ENCODE measurements around the gene TEX2.
"Not testable (repeated sequence)": the region's sequence is repeated elsewhere in the genome, so short reads cannot be mapped to it uniquely, and the experiment has no call there.

The TEX2 gene

GRCh38 chr17:64185101-64185500 is 78.0 kb downstream of the TEX2 start:
- Histone ChIP-seq H3K27ac (ENCODE audit: low read length) (no peak overlapping the region), H3K9ac (ENCODE audit: low read depth, low read length) (no peak overlapping the region), H3K4me1 (ENCODE audit: insufficient read depth, low read length) (no peaks in the 10 kb centered on the region), H3K4me3 (ENCODE audit: low read length) (no peak overlapping the region), H3K27me3 (ENCODE audit: insufficient read depth, low read length) (no peaks in the 10 kb centered on the region), H3K9me3 (ENCODE audit: insufficient read depth, low read depth, low read length) (no peaks in the 10 kb centered on the region), H3K36me3 (ENCODE audit: insufficient read depth, low read depth, low read length) (no peaks in the 10 kb centered on the region)

GRCh38 chr17:64183815-64184214 is 79.2 kb downstream of the TEX2 start:
- Histone ChIP-seq H3K9ac (ENCODE audit: low read depth, low read length) (no peak overlapping the region), H3K4me3 (ENCODE audit: low read length) (no peak overlapping the region), H3K4me1 (ENCODE audit: insufficient read depth, low read length) (no peaks in the 10 kb centered on the region), H3K9me3 (ENCODE audit: insufficient read depth, low read depth, low read length) (no peaks in the 10 kb centered on the region), H3K27me3 (ENCODE audit: insufficient read depth, low read length) (no peaks in the 10 kb centered on the region), H3K36me3 (ENCODE audit: insufficient read depth, low read depth, low read length) (no peaks in the 10 kb centered on the region), H3K27ac (ENCODE audit: low read length) (no peak overlapping the region)

- Histone ChIP-seq H3K4me1 (ENCODE audit: insufficient read depth, low read length) (no peaks in the 10 kb centered on the region), H3K36me3 (ENCODE audit: insufficient read depth, low read depth, low read length) (no peaks in the 10 kb centered on the region), H3K9ac (ENCODE audit: low read depth, low read length) (no peak overlapping the region), H3K27ac (ENCODE audit: low read length) (no peak overlapping the region), H3K4me3 (ENCODE audit: low read length) (no peak overlapping the region), H3K27me3 (ENCODE audit: insufficient read depth, low read length) (no peaks in the 10 kb centered on the region), H3K9me3 (ENCODE audit: insufficient read depth, low read depth, low read length) (no peaks in the 10 kb centered on the region)
Observed at GRCh38 chr17:64182325-64183012, 80.6 kb downstream of the TEX2 start.

GRCh38 chr17:64180089-64181073 is 82.7 kb downstream of the TEX2 start:
- Histone ChIP-seq H3K27me3 (ENCODE audit: insufficient read depth, low read length) (no peaks in the 10 kb centered on the region), H3K4me3 (ENCODE audit: low read length) (no peak overlapping the region), H3K4me1 (ENCODE audit: insufficient read depth, low read length) (no peaks in the 10 kb centered on the region), H3K9me3 (ENCODE audit: insufficient read depth, low read depth, low read length) (no peaks in the 10 kb centered on the region), H3K36me3 (ENCODE audit: insufficient read depth, low read depth, low read length) (0 out of 2 replicates have a peak, but pooled peaks cover 1% of the 10 kb centered on the region), H3K27ac (ENCODE audit: low read length) (no peak overlapping the region), H3K9ac (ENCODE audit: low read depth, low read length) (no peak overlapping the region)

GRCh38 chr17:64179024-64179423 is 84.0 kb downstream of the TEX2 start:
- not testable (repeated sequence) for H3K27ac ChIP-seq (ENCODE audit: low read length); H3K4me3 ChIP-seq (ENCODE audit: low read length); H3K9ac ChIP-seq (ENCODE audit: low read depth, low read length); H3K27me3 ChIP-seq (ENCODE audit: insufficient read depth, low read length); H3K9me3 ChIP-seq (ENCODE audit: insufficient read depth, low read depth, low read length); H3K4me1 ChIP-seq (ENCODE audit: insufficient read depth, low read length); H3K36me3 ChIP-seq (ENCODE audit: insufficient read depth, low read depth, low read length)

GRCh38 chr17:64178011-64178825 is 84.8 kb downstream of the TEX2 start:
- H3K9me3 ChIP-seq (ENCODE audit: insufficient read depth, low read depth, low read length), result no peaks in the 10 kb centered on the region
- no peak overlapping the region for H3K4me3 ChIP-seq (ENCODE audit: low read length)
- H3K9ac ChIP-seq (ENCODE audit: low read depth, low read length), result no peak overlapping the region
- H3K27ac ChIP-seq (ENCODE audit: low read length), result no peak overlapping the region
- H3K27me3 ChIP-seq (ENCODE audit: insufficient read depth, low read length), result no peaks in the 10 kb centered on the region
- no peaks in the 10 kb centered on the region for H3K4me1 ChIP-seq (ENCODE audit: insufficient read depth, low read length)
- 0 out of 2 replicates have a peak, but pooled peaks cover 4% of the 10 kb centered on the region for H3K36me3 ChIP-seq (ENCODE audit: insufficient read depth, low read depth, low read length)

GRCh38 chr17:64177311-64178010 is 85.6 kb downstream of the TEX2 start:
- Histone ChIP-seq H3K4me1 (ENCODE audit: insufficient read depth, low read length) (no peaks in the 10 kb centered on the region), H3K36me3 (ENCODE audit: insufficient read depth, low read depth, low read length) (0 out of 2 replicates have a peak, but pooled peaks cover 4% of the 10 kb centered on the region), H3K27ac (ENCODE audit: low read length) (no peak overlapping the region)

GRCh38 chr17:64176556-64176955 is 86.5 kb downstream of the TEX2 start:
- Histone ChIP-seq H3K4me1 (ENCODE audit: insufficient read depth, low read length) (no peaks in the 10 kb centered on the region), H3K27me3 (ENCODE audit: insufficient read depth, low read length) (no peaks in the 10 kb centered on the region), H3K4me3 (ENCODE audit: low read length) (no peak overlapping the region), H3K36me3 (ENCODE audit: insufficient read depth, low read depth, low read length) (0 out of 2 replicates have a peak, but pooled peaks cover 4% of the 10 kb centered on the region), H3K9ac (ENCODE audit: low read depth, low read length) (no peak overlapping the region), H3K27ac (ENCODE audit: low read length) (no peak overlapping the region), H3K9me3 (ENCODE audit: insufficient read depth, low read depth, low read length) (no peaks in the 10 kb centered on the region)

More at GRCh38 chr17:64177311-64178010, 85.6 kb downstream of the TEX2 start:
- H3K9ac ChIP-seq (ENCODE audit: low read depth, low read length), result no peak overlapping the region
- no peak overlapping the region for H3K4me3 ChIP-seq (ENCODE audit: low read length)
- H3K9me3 ChIP-seq (ENCODE audit: insufficient read depth, low read depth, low read length), result no peaks in the 10 kb centered on the region
- no peaks in the 10 kb centered on the region for H3K27me3 ChIP-seq (ENCODE audit: insufficient read depth, low read length)

- peaks cover 9% of the 10 kb centered on the region; the same call in 1 of the 2 replicates for H3K36me3 ChIP-seq (ENCODE audit: insufficient read depth, low read depth, low read length)
- no peaks in the 10 kb centered on the region for H3K27me3 ChIP-seq (ENCODE audit: insufficient read depth, low read length)
- no peak overlapping the region for H3K4me3 ChIP-seq (ENCODE audit: low read length)
- H3K9me3 ChIP-seq (ENCODE audit: insufficient read depth, low read depth, low read length), result no peaks in the 10 kb centered on the region
- no peaks in the 10 kb centered on the region for H3K4me1 ChIP-seq (ENCODE audit: insufficient read depth, low read length)
- H3K9ac ChIP-seq (ENCODE audit: low read depth, low read length), result no peak overlapping the region
- H3K27ac ChIP-seq (ENCODE audit: low read length), result no peak overlapping the region
Observed at GRCh38 chr17:64174686-64175456, 88.2 kb downstream of the TEX2 start.

- Histone ChIP-seq H3K27ac (ENCODE audit: low read length) (no peak overlapping the region), H3K9me3 (ENCODE audit: insufficient read depth, low read depth, low read length) (no peaks in the 10 kb centered on the region), H3K36me3 (ENCODE audit: insufficient read depth, low read depth, low read length) (peaks cover 16% of the 10 kb centered on the region; the same call in 1 of the 2 replicates)
Observed at GRCh38 chr17:64173646-64174045, 89.4 kb downstream of the TEX2 start.

More at GRCh38 chr17:64173646-64174045, 89.4 kb downstream of the TEX2 start:
- no peaks in the 10 kb centered on the region for H3K27me3 ChIP-seq (ENCODE audit: insufficient read depth, low read length)
- H3K4me1 ChIP-seq (ENCODE audit: insufficient read depth, low read length), result no peaks in the 10 kb centered on the region
- H3K4me3 ChIP-seq (ENCODE audit: low read length), result no peak overlapping the region
- no peak overlapping the region for H3K9ac ChIP-seq (ENCODE audit: low read depth, low read length)
